ENCODE data around the gene PRKAR2A. TPM values are rescaled to one million over a fixed set of nuclear protein-coding genes. Genes with fewer than 3 reads are reported as not detected.
"Not testable (repeated sequence)": the region's sequence is repeated elsewhere in the genome, so short reads cannot be mapped to it uniquely, and the experiment has no call there.

Gene PRKAR2A
- total RNA-seq, 1 donor from 2014 or later, result 26.6 TPM

GRCh38 chr3:48837163-48837562, 10.5 kb downstream of the PRKAR2A start:
- no peak for DNase-seq (ENCODE audit: low read depth in 2 of 2)

GRCh38 chr3:48835650-48836366, 11.9 kb downstream of the PRKAR2A start:
- DNase-seq (ENCODE audit: low read depth in 2 of 2), result no peak

GRCh38 chr3:48832684-48833083, 15.0 kb downstream of the PRKAR2A start:
- no peak for DNase-seq (ENCODE audit: low read depth in 2 of 2)

- no peak for DNase-seq (ENCODE audit: low read depth in 2 of 2)
These were observed 17.0 kb downstream of the PRKAR2A start for GRCh38 chr3:48830715-48831114.

GRCh38 chr3:48829525-48829924, 18.1 kb downstream of the PRKAR2A start:
- DNase-seq (ENCODE audit: low read depth in 2 of 2), result not testable (repeated sequence)

GRCh38 chr3:48827874-48828273, 19.8 kb downstream of the PRKAR2A start:
- DNase-seq (ENCODE audit: low read depth in 2 of 2), result not testable (repeated sequence)

- DNase-seq (ENCODE audit: low read depth in 2 of 2), result peak; percentile 13 to 34
These were observed 21.2 kb downstream of the PRKAR2A start for GRCh38 chr3:48826451-48826850.

- DNase-seq (ENCODE audit: low read depth in 2 of 2), result peak; percentile 74 to 76
These were observed 26.9 kb downstream of the PRKAR2A start for GRCh38 chr3:48820612-48821324.

GRCh38 chr3:48819234-48820221, 28.1 kb downstream of the PRKAR2A start:
- DNase-seq (ENCODE audit: low read depth in 2 of 2), result no peak

- no peak for DNase-seq (ENCODE audit: low read depth in 2 of 2)
These were observed 36.1 kb downstream of the PRKAR2A start for GRCh38 chr3:48811524-48811923.

GRCh38 chr3:48804930-48805329, 42.7 kb downstream of the PRKAR2A start:
- no peak for DNase-seq (ENCODE audit: low read depth in 2 of 2)

- DNase-seq (ENCODE audit: low read depth in 2 of 2), result not testable (repeated sequence)
These were observed 46.8 kb downstream of the PRKAR2A start for GRCh38 chr3:48800831-48801230.

- peak; percentile 16 to 88 for DNase-seq (ENCODE audit: low read depth in 2 of 2)
These were observed 48.7 kb downstream of the PRKAR2A start for GRCh38 chr3:48798998-48799397.

- DNase-seq (ENCODE audit: low read depth in 2 of 2), result peak; percentile 13 to 16
These were observed 50.0 kb downstream of the PRKAR2A start for GRCh38 chr3:48797626-48798025.

- no peak for DNase-seq (ENCODE audit: low read depth in 2 of 2)
These were observed 51.5 kb downstream of the PRKAR2A start for GRCh38 chr3:48795997-48796732.

- not testable (repeated sequence) for DNase-seq (ENCODE audit: low read depth in 2 of 2)
These were observed 54.2 kb downstream of the PRKAR2A start for GRCh38 chr3:48793484-48793883.

- no peak for DNase-seq (ENCODE audit: low read depth in 2 of 2)
These were observed 58.0 kb downstream of the PRKAR2A start for GRCh38 chr3:48789665-48790064.

- no peak for DNase-seq (ENCODE audit: low read depth in 2 of 2)
These were observed 59.0 kb downstream of the PRKAR2A start for GRCh38 chr3:48788544-48789162.

GRCh38 chr3:48784426-48785120, 63.1 kb downstream of the PRKAR2A start:
- no peak for DNase-seq (ENCODE audit: low read depth in 2 of 2)

GRCh38 chr3:48783304-48783703, 64.4 kb downstream of the PRKAR2A start:
- no peak for DNase-seq (ENCODE audit: low read depth in 2 of 2)

All from lung microvascular endothelial cell (primary cell).